HG03457 (cell line): ENCODE results near the gene ILKAP.
A peak's percentile ranks its signal among the peaks of the same experiment; 100 is the strongest.

Experiments used
- ATAC-seq: cut with Tn5 transposase; IDR thresholded peaks from one replicate; pipeline ENCODE4 v1.9.1; 2021; ENCODE audit warnings: moderate number of reproducible peaks; ENCODE audit not compliant: unreplicated experiment

ILKAP gene, protein sequence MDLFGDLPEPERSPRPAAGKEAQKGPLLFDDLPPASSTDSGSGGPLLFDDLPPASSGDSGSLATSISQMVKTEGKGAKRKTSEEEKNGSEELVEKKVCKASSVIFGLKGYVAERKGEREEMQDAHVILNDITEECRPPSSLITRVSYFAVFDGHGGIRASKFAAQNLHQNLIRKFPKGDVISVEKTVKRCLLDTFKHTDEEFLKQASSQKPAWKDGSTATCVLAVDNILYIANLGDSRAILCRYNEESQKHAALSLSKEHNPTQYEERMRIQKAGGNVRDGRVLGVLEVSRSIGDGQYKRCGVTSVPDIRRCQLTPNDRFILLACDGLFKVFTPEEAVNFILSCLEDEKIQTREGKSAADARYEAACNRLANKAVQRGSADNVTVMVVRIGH

DNA sequence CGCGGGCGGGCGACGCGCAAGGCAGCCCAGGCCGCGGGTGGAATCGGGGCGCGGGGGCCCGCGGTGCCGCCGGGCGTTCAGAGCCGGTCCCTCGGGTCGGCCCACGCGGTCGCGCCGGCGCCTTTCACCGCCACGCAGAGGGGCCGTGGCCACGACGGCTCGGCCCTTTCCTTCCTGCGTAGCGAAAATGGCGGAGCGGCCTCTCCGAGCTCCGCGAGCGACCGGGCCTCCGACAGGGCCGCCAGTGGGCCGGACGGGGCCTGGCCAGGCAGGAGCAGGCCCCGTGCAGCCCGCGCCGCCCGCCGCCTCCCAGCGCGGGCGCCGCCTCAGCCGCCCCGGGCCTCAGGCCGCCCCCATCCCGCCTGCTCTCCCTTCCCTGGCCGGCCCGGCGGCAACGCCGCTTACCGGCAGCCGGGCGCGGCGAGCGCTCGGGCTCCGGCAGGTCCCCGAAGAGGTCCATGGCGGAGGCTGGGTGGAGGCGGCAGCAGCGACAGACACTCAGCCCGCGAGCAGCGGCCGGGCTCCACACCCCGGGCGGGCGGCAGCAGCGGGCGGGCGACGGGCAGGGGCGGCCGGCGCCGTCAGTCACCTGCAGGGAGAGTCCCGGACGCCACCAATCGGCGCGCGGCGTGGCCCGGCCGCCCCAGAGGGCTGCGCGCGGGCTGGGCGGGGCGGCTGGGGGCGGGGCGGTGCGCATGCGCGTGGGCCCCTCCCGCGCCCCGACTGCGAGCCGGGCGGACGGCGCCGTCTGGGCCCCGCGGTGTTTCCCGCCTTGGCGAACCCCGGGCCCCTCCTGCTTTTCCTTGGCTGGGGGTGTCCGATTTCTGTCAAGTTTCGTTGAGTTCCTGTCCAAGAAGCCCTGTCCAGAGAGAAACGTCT, at the start of gene ILKAP:
TSS of gene ILKAP (minus strand) at position 602 of the 879 bp plus-strand sequence. CDS start at position 460, 142 bp downstream.
- peak; percentile 90 for ATAC-seq

DNA sequence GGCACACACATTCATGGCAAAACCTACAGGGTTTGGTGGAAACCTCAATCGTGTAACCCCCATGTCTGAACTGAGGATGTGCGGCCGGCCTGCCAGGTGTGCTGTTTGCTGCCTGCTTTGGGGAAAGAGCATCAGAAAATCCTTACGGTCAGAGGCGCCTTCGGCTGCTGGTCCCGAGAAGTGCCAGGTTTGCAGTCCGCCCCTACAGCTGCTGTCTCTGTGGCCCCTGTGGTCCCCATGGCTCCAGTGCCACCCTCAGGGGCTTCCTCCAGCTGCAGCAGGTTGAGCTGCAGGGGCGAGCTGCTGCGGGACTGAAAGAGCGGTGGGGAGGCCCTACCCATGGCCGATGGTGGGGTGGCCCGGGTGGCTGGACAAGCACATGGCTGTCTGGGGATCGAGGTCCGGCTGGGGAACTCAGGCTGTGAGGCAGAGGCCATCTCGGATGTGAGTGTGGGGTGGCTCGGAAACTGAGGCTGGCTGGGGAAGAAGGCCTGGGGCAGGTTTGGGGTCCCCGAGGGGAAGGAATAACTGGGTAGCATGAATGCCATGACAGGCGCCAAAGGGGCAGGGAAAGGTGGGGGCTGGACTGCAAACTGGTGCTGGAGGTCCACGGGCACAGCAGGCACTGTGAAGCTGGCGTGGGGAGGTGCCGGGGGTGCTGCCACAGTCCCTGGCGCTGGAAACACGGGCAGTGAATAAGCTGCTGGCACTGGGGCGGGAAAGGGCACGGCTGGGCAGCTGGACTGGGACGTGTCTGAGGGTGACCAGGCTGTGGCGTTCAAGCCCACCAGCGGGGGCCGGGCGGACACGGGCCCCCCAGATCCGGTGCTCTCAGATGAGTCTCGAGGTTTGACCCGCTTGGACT, 49.5 kb upstream of the ILKAP start:
- no peak for ATAC-seq

DNA sequence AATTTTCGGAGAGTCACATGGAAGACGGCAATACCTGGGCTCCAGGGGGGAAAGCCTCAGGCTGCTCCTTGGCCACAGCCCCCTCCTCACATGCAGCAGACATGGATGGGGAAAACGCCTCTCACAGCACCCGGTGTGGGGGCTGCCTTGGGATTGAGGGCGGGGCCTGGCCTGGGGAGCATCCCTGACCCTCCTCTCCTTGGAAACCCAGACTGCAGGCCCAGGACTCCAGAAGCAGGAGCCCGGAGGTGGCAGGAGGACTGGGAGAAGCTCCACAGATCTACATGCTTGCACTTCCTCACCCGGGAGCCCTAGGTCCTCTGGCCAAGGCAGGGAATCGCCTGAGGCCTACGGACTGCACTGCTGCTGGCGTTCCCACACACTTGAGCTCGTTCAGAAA, 48.5 kb upstream of the ILKAP start:
- no peak for ATAC-seq

DNA sequence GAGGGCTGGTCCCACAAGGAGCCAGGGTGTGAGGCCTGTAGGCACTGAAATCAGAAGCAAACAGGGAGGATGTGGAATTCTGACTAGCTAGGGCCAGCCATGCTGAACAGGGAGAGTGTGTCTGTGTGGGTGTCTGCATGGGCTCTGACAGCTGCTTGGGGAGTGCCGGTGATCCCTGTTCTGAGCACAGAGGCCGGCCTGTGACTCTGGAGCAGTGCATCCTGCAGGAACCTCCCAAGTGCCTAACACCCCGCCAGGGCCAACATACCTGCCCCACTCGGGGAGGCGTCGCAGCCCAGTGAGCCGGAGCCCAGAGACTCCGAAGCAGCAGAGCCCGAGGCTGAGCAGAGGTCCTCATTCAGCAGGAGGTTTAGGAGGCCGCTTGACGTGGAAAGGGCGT, 47.8 kb upstream of the ILKAP start:
- no peak for ATAC-seq

DNA sequence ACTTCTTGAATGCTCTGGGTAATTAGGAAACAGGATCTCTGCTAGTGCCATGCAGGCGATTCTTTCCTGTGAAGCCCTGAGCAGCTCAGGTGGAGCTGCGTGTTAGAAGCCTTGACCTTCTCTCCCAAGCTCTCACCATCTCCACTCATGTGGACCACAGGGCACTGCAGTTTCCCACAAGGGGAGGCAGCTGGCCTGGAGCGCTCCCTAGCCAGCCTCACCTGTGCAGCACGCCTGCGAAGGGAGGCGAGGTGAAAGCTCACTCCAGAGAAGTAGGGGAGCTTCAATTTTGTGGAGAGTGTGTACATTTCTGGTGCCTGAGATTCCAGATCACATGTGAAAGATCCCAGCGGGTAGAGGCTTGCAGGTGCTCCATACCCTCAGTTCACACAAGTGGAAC, 47.4 kb upstream of the ILKAP start:
- no peak for ATAC-seq

DNA sequence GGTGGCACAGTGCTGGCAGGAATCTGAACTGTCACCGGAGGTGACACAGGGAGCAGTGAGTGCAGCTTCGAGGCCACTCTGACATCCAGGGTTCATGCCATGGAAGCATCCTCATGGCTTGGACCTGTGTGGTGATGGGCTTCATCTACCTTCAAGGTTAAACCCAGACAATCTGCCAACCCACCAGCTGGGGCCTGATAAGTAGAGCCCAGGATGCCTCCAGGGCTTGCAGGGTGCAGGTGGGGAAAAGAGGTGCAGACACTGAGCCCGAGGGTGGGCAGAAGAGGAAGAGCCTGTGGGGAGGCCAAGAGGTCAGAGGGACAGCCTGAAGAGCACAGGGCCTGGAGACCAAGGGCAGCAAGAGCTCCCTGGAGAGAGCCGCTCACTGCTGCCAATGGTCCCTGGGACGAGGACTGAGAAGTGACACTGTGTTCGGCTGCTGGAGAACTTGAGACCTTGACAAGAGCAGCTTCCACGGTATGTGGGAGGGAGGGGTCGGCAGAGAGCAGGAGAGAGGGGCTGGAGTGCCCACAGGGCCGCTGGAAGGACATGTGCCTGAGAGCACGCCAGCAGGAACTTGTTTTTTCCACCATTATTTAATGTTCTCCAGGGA, 44.5 kb upstream of the ILKAP start:
- ATAC-seq, result no peak

DNA sequence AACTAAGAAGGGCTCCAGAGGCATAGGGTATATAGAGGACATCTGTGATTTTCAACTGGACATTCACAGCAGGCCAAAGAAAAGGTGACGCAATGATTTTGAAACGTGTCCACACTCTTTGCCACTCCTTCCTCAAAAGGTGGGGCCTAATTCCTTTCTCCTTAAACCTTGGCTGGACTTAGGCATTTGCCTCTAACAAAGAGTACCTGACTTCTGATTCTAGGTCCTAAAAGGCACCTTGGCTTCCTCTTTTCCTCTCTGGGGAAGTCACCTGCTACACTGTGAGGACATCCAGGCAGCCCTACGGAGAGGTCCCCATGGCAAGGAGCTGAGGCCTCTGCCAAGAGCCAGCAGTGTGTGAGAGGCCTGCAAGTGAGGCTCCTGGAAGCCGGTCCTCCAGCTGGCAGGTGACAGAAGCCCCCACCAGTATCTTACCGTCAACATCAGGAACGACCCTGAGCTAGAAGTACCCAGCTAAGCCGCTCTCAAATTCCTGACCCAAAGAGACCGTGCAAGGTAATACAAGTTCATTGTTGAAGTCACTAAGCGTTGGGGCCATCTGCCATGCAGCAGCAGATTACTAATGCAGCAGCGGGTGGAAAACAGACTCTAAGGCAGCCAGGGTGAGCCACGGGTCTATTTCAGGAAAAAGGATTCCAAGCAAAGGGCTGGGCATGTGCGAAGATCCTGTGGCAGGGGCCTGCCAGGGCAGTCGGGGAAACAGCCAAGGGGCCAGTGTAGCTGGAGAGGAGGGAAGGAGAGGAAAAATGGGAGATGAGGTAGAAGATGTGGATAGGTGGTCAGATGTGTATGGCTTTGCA, 43.7 kb upstream of the ILKAP start:
- no peak for ATAC-seq

DNA sequence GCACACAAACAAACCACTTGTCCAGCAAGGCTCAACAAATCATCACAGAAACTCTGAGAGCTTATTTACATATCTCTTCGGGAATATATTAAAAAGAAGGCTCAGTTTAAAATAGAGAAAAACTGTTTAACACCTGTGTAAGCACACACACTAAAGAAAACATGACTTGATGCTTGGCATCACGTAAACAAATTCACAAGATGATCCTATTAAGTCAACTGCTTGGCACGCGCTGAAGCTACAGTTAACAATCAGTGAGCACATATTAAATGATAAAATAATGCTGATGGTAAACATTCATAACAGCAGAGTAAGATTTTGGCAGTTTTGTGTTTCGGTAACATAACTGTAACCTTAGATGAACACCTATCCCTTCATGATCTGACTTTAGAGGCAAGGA, 40.7 kb upstream of the ILKAP start:
- ATAC-seq, result no peak

DNA sequence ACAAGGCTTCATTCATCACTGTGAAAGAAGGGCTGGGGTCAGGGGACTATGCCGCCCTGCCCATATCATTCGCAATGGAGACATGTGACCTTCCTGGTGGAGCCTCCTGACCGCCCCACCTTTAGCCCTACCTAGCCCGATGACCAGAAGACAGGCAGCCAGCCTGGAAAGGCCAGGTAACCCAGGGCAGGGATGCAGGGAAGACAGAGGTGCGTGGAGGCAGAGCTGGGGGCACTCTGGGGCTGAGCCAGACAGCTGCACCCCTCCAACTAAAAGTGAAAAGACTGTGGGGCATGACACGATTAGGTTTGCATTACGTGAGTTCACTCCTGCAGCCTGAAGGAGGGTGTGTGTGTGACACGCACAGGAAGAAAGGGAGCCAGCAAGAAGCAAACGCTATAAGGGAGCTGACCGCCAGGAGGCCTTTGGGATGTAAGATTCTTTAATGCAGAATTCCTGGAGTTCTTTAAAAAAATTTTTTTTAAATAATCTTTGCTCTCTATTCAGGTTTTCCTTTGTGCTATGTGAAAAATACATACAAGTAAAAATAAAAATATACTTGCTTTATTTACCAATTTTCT, 40.1 kb upstream of the ILKAP start:
- no peak for ATAC-seq

DNA sequence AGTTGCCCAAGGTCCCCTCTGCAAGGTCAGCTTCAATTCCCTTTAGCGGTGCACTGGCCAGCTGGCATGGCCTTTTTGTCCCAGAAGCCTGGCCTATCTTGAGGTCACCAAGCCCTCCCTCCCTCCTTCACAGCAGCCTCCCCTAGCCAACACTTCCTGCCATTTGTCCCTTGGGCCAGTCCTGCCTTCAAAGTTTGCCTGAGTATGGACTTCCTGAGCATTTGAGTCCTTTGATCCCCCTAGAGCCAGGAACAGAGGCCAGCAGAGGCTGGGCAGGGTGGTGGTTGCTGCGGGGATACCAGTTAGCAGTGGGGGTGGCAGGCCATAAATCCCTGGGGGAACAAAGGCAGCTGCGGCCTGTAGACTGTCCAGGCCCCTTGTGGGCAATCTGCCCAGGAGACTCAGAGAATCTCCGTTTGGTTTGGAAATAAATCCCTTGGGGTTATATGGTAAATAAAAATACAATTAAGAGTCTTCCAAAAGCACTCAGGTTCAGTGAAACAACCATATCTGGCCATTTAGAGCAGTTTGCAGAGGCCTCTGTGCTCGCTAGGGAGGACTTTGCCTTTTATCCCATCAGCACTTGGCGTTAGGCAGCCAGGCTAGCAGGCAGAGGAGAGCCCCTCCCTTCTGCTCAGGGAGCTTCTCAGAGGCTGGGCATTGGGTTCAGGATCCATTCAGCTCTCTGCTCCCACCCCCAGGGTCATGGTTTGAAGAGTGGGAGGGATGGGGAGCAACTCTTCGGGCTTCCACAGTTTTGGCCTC, 39.4 kb upstream of the ILKAP start:
- no peak for ATAC-seq

DNA sequence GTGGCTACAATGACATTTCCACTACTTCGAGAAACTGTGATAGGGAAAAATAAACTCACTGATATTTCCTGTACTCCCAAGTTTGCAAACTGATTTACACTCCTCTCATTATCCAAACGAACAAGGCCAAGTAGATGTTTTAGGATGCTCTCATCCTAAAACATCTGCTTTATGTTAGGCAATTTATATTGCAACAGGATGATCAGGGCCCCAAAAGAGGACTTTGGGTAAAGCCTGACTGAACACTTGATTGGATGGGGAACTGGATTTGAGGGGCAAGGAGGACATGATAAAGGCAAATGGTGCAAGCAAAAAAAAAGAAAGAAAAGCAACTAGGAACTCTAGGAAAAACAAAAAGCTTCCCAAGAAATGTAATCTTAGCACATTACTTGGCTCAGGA, 38.5 kb upstream of the ILKAP start:
- no peak for ATAC-seq

DNA sequence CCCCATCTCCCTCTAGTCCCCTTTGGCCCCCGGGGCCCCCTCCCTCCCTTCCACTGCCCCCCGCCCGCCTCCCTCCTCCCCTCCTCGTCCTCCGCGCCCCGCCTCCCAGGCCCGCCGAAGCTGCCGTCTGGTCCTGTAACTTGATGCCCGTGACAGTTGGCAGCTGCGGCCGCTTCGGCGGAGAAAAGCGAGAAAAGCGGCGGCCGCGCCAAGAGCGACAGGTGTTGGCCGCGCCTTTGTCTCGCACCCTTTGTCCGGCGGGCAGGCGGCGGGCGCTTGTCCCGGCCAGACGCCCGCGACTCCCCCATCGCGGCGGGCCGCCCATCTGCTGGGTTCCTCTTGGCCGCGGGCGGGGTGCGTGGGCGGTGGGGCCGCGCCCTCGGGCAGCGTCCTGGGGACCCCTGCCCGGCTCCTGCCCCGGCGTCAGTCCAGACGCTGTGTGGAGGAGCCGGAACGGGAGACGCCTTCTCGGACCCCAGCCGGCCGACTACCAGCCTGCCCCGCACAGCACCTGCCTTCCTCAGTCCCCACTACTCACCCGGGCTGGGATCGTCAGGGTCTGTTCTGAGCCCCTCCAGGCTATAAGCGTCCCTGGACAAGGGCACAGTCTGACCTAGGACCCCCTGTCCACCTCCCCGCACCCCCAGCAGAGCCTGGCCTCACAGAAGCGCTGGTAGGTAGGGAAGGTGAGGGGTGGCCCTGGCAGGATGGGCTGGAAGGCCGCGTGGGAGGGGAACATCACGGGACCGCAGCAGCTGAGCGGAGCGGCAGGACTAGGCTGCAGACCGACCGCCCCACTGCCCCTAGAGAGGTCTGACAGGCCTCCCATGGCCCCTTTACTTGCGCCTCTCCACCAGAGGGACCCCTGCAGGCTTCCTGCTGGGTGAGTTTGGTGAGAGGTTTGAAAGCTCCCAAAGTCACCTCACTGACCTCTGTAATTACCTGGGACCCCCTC, 37.5 kb upstream of the ILKAP start:
- ATAC-seq, result no peak

DNA sequence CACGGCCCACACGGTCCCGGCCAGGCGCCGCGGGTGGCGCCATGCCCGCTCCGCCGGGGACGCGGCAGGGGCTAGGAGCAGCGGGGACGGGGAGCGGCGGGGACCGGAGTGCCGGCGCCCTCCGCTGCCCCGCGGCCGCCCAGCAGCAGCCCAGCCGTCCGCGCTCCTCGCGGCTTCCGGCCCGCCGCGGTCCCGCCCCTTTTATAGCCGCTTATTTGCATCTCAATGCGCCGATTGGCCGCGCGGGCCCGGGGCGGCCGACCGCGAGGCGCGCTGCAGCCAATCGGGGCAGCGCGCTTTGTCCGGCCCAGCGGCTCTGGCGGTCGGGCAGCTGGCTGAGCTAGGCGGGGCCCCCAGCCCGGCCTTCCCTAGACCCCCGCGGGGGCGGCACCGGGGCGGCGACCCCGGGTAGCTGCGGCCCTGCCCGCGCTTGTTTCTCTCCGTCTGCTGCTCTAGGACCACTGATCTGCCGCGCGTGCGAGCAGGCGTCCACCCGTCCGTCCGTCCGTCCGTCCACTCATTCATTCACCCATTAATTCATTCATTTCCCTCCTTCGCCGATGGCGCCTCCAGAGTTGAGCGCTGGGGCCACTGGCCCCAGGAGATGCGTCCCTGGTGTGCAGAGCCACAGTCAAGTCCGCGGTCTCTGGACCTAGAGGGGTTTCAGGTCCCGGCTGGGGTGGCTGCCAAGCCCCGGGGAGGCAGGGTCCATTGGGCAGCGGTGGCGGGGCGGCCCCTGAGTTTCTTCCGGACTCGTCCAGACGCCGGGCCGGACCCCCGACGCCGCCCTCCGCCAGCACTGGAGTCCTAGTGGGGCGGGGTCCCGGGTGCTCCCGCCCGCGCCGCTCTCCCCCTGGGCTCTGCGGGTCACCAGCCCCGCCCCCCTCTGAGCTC, 36.6 kb upstream of the ILKAP start, which contains the start of gene HES6:
TSS of gene HES6 (minus strand) at position 176 of the 894 bp plus-strand sequence. CDS start at position 43, 133 bp downstream.
- peak; percentile 79 for ATAC-seq

DNA sequence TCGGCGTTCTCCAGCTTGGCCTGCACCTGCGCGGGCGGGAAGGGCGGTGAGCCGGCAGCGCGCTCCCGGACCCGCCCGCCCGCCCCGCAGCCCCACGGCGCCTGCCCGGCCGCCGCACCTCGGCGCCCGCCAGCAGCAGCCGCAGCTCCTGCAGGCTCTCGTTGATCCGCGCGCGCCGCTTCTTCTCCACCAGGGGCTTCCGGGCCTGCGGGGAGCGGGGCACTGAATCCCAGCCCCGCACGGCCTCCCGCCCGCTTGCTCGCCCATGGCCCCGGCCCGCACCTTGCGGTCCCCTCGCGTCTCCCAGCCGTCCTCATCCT, 36.0 kb upstream of the ILKAP start:
- ATAC-seq, result no peak

DNA sequence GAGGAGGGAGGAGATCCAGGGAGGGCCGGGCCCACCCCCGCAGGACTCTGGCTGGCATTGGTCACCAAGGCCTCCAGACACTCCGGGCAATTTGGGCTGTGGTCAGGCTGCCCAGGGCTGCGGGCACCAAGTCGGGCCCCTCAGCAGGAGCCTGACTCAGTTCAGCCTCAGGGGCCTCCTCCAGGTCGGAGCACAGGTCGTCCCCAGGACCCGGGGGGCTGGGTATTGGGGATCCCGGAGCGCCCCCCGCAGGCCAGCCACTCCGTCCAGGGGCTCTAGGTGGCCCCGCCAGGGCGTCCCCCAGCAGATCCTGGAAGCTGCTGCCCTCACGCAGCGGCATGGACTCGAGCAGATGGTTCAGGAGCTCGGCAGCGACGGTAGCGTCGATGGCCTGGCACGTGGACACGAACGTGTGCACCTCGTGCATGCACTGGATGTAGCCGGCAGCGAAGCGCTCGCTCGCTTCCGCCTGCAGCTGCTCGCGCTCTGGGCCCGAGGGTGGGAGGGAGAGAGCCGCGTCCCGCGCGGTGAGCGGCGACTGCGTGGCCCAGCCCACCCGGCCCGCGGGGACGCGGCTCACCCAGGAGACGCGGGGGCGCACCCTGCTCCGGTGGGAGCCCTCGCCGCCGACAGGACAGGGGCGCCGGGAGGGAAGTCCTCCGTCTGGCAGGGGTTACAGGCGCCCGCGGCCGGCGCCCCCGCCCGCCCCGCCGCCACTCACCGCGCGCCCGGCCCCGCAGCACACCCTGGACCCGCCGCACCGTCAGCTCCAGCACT, 35.5 kb upstream of the ILKAP start:
- ATAC-seq, result no peak

DNA sequence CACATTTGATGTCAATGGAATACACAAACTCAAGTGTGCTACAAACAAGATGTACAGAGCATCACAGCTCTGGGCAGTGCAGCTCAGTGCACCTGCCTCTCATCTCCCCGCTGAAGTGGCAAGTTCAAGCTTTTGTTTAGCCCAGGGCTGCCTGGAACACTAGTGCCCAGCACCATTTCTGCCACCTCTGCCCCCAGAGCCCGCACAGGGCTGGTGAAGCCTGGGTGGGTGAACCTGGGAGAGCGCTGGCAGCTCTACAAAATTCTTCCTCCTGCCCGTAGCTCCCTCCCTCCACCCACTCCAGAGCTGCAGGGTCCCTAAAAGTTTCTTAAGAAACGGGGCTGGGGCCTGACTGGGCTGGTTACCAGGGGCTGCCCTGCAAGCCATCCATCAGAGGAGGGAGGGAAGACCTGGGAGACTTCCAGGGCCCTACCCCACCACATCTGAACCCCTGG, 34.8 kb upstream of the ILKAP start:
- ATAC-seq, result no peak
